IMR-90 (cell line): ENCODE data around the gene PSMC5.

Source experiments
- BHLHE40 ChIP-seq: fragments of 150-350 bp; IDR thresholded peaks from 2 replicates; pipeline ENCODE4 v1.6.1; 2016; ENCODE audit warnings: mild to moderate bottlenecking, low read depth, low read length
- POLR2A ChIP-seq: IDR thresholded peaks from 2 replicates; pipeline ENCODE4 v1.6.1; 2012; ENCODE audit warnings: mild to moderate bottlenecking, low read depth, low read length
- RFX5 ChIP-seq: IDR thresholded peaks from 2 replicates; pipeline ENCODE4 v1.8.0; 2012; ENCODE audit warnings: low read depth, mild to moderate bottlenecking, low read length, moderate library complexity
- TF ChIP-seq, protein P1 (sequence below): fragments of 150-350 bp; IDR thresholded peaks from 2 replicates; pipeline ENCODE4 v1.6.1; 2017; ENCODE audit warnings: mild to moderate bottlenecking, antibody characterized with exemption, low read length, low read depth

DNA sequence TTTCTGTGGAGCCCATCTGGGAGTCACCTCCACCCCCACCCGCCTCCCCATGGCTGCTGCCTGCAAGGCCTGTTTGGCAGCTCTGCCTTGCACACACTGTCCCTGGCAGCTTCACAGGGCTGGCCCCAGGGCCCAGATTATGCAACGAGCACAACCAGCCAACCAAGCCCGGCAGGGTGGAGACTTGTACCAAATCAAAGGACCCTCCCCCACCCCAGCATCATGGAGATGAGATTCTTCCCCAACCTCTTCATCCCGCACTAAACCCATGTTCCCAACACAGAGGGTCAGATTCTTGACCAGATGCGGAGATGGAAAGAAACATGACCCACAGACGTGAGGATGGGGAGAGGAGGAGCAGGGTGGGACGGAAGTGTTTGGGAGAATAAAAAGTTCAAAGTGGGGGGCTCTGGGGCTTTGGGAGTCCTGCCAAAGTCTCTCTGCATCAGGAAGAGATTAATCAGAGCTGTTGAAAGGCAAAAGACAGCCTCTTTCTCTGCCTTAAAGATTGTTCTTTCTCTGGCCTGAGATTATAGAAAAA lies 11.5 kb downstream of the PSMC5 start:
- TF ChIP-seq RFX5 (no peak), BHLHE40 (no peak), POLR2A (no peak)
- TF ChIP-seq, protein P1, sequence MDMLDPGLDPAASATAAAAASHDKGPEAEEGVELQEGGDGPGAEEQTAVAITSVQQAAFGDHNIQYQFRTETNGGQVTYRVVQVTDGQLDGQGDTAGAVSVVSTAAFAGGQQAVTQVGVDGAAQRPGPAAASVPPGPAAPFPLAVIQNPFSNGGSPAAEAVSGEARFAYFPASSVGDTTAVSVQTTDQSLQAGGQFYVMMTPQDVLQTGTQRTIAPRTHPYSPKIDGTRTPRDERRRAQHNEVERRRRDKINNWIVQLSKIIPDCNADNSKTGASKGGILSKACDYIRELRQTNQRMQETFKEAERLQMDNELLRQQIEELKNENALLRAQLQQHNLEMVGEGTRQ, result no peak
